Activated CD4-positive, alpha-beta T cell treated with anti-CD3 and anti-CD28 coated beads, Interleukin-2, amount 50 U/mL, for 48 hours (primary cell): ENCODE measurements around the gene PDE9A.
"Not testable (repeated sequence)": the region's sequence is repeated elsewhere in the genome, so short reads cannot be mapped to it uniquely, and the experiment has no call there.

Experiments
- DNase-seq, 2 experiments: peaks; one replicate each; pipeline ENCODE4 v3.0.0-alpha.2; 2020

Gene PDE9A

DNA sequence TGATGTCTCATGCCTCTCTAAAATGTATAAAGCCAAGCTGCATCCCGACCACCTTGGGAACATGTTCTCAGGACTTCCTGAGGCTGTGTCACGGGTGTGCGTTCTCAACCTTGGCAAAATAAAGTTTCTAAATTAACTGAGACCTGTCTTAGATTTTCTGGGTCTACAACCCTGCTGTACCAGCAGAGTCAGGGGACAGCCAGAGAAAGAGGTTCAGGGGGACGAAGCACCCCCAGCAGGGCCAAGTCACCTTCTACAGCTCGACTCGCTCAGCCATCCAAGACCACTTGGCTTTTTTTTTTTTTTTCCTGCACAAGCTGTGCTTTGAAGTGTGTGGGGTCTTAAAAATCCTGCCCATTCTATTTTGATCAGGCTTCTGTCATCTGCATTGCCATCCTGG is 28.5 kb upstream of the PDE9A start:
- no peak for DNase-seq

- DNase-seq = no peak
Observed at GRCh38 chr21:42626171-42626570, 27.2 kb upstream of the PDE9A start.

DNA sequence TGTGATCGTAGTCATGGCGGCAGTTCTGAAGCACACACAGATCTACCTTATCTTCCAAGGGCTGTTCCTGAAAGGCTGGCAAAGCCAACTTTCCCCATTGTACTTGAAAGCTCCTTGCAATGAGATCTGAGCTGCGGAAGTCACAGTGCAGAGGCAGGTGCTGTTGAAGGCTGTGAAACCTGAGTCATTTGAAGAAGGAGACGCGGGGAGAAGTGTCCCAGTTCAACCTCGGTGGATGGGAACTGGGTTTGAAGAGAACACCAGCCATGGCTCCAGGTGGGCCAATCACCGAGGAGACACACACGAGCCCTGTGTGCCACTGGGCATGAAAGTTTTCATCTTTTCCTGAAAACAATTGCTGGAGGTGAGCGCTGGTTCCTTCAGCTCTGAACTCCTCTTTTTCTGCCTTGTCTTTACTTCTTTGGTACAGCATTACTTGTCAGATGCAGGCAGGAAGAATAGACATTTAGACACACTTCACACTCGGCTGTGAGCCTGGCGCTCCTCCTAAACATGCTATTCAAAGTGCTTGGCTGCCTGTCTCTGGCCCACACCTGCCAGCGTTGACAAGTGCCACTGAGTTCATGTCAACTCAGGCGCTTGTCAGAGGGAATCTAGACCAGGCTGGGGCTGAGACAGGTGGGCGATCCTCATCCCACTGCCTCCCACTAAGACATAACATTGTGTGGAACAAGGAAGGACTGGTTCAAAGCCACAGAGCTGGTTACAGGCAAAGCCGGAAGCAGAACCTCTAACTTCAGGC is 25.7 kb upstream of the PDE9A start:
- DNase-seq = no peak

DNA sequence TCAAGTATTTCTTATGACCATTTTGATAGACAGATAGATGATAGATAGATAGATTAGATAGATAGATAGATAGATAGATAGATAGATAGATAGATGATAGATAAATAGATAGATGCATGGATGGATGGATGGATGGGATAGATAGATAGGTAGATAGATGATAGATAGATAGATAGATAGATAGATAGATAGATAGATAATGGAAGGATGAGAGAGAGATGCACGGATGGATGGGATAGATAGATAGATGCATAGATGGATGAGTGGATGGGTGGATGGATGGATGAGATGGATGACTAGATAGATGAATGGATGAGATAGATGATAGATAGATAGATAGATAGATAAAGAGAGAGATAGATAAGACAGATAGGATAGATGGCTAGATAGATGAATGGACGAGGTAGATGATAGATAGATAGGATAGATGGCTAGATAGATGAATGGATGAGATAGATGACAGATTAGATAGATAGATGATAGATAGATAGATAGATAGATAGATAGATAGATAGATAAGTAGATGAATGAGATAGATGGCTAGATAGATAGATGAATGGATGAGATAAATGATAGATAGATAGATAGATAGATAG is 24.9 kb upstream of the PDE9A start:
- DNase-seq = not testable (repeated sequence)

DNA sequence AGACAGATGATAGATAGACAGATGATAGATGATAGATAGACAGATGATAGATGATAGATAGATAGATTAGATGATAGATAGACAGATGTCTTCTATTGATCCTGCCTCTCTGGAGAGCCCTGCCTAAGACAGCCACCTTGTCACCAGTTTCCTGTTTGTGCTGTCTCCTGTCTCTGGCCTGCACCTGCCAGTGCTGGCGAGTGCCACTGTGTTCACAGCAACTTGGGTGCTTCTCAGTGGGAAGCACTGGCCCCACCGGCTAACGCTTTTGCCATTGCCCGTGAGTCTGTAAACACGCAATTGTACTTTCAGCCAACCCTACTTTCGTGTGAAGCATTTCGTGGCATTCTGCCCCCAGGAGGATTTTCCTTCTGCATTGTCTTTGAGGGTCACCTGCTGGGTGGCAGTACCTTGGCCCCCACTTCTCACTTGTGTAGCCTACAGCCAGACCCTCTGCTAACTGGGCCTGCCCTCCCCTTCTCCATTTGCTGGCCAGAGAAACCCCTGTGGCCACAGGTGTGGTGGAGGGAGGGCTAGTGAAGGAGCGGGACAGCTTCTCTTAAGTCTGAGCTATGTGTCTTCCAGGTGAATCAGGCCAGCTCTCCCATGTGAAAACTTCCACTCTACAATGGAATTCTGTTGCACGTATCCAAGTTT is 23.4 kb upstream of the PDE9A start:
- no peak for DNase-seq

DNA sequence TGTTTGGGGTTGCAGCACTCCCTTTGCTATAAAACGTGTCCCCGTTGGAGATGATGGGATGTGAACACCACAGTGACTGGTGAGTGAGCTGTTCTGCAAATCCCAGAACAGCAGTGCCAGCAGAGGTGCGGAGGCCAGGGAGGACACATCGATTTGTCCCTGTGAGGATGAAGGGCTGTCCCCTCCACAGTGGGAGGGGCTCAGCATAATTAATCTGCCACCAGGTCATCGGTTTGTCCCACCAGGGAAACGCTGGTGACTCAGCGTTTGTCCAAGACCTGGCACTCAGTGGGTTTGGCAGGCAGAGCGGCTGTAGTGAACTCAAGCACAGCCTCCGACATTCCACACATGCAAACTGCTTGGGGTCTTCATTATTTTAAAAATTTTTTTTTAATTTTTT is 22.8 kb upstream of the PDE9A start:
- DNase-seq = no peak

- no peak for DNase-seq
Observed at GRCh38 chr21:42631142-42631541, 22.3 kb upstream of the PDE9A start.

DNA sequence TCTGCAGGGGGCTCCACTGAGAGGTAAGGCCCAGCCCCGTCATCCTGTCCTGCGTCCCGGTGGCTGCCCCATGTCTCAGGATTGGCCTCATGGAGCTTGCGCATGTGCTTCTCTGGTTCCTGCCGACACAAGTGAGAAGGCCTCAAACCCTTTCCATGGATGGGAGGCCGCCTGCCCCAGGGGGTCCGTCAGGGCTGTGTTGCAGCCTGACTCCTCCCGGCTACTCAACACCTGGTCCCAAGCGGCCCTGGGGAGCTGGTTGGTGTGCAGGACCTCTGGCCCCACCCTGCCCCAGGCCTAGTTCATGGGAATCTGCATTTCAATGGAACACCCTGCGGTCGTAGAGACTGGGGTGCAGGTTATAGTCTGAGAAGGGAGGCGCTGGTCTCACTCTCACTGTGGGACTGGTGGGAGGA is 21.1 kb upstream of the PDE9A start:
- DNase-seq = no peak

GRCh38 chr21:42632771-42633690 is 20.4 kb upstream of the PDE9A start:
- no peak for DNase-seq

DNA sequence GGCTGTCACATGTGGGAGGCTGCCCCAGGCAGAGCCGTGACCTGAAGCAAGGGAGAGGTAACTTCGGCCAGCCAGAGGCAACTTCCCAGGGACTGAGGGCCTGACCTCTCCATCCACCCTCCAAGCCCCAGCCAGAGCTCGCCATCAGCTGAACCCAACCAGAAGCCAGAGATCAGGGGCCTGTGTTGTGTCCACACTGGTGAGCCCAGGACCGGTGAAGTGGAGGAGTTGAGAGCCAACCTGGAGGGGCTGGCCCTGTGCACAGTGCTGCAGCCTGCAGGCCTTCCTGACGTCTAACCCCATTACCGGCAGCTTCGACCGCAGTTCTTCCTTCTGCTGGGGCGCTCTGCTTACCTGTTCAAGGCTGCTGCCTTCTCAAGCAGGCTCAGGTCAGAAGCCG is 19.6 kb upstream of the PDE9A start:
- DNase-seq = no peak

GRCh38 chr21:42635848-42636519 is 17.4 kb upstream of the PDE9A start:
- no peak for DNase-seq

DNA sequence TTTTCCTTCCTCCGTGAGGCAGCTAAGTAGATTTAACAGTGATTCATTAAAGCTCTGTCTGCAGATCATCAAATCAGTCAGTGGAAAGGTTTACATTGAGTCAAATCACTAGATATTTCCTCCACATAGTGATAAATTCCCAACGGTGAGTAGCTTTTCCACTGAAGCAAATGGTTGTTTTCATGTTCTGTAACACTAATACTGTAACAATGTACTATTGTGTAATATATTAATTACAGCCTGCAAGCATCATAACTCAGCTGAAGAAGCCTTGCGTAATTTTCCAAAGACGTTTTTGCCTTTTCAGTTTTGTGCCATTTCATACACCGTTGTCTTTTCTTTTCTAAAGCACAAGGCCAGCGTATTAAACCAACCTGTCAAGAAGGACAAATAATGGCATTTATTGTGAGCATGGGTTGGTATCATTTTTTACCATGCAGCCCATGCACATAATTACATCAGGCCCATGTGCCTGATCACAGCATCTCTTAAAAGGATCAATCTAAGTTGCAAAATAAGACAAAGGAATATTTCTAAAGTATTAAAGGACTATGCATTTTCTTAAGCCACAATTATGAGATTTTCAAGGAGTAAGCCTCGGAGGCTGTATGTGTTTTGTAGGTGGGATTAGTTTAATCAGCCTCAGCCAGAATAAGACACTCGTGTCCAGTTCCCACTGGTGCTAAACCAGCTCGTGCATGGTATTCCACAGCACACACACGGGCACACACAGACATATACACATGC is 16.7 kb upstream of the PDE9A start:
- no peak for DNase-seq

DNA sequence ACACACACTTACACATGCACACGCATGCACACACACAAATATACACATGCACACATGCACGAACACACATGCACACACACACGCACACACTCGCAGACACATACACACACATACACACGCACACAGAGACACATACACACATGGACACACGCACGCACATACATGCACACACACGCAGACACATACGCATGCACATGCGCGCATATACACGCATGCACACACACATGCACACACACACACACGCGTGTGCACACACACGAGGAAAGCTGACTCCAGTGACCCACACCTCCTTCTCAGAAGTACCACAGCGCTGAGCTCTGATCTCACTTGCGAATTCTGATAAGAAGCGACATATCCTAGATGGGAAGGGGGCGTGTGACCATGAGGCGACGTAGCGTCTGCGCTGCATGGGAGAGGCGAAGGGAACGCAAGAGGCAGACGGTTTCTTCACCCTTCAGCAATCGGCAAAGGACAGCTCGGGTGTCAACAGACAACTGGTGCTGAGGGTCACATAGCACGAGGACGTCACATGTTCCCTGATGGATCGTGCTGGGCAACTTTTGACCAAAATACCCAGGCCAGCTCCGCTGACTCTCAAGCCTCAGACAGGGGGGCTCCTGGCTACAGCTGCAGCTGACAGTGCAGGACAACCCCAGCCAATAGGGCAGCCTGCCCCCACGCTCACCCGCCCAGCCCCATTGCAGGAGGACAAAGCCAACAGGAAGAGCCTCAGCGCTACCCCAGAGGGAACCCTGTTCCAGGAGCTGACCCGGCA is 16.0 kb upstream of the PDE9A start:
- no peak for DNase-seq

GRCh38 chr21:42638266-42638863 is 15.1 kb upstream of the PDE9A start:
- DNase-seq = no peak

- no peak for DNase-seq
Observed at GRCh38 chr21:42639646-42640152, 13.7 kb upstream of the PDE9A start.

GRCh38 chr21:42640486-42640885 is 12.9 kb upstream of the PDE9A start:
- DNase-seq = no peak

DNA sequence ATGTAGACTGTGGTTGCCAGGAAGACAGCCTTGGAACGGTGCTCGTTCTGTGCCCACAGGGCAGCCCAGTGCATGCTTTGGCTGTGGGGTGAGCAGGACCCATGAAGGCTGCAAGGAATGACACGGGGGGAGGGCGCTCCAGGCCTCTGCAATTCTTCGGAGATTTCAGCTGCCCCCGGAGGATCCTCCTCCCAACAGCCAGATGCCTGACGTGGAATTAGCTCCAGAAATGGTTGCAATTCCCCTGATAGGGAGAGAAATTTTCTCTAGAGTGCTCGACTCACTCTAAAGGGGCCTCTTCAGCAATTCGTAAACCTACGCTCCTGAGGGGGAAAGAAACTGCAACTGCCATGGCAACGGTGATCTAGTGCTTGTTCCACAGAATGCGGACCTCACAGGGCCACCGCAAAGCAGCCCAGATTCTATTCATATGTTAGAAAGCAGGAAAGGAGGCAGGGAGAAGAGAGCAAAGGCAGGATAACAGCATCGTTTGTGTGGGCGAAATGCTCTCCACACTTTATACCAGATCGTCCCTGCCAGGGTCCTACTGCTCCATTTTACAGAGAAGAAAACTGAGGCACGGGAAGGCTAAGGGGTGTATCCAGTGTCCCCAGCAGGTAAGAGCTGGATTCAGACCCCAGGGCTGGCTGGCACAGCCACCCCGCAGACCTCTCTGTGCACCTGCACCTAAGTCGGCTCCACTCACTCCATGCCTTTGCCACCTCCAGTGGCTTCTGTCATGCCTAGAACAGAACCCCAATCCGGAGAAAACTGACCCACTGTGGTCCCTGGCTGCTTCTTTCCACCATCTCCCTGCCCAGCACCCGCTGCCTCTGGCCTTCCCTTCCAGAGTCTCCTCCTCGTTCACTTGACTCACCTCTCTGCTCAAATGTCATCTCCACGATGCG is 11.9 kb upstream of the PDE9A start:
- no peak for DNase-seq

GRCh38 chr21:42642219-42642745 is 11.1 kb upstream of the PDE9A start:
- DNase-seq = no peak
